GM18870 (cell line): ENCODE measurements around the gene KIF25.
"Not testable (repeated sequence)": the region's sequence is repeated elsewhere in the genome, so short reads cannot be mapped to it uniquely, and the experiment has no call there.

Source experiments
- ATAC-seq: cut with Tn5 transposase; IDR thresholded peaks from one replicate; pipeline ENCODE4 v1.9.1; 2021; ENCODE audit warnings: moderate library complexity; ENCODE audit not compliant: unreplicated experiment

The KIF25 gene

DNA sequence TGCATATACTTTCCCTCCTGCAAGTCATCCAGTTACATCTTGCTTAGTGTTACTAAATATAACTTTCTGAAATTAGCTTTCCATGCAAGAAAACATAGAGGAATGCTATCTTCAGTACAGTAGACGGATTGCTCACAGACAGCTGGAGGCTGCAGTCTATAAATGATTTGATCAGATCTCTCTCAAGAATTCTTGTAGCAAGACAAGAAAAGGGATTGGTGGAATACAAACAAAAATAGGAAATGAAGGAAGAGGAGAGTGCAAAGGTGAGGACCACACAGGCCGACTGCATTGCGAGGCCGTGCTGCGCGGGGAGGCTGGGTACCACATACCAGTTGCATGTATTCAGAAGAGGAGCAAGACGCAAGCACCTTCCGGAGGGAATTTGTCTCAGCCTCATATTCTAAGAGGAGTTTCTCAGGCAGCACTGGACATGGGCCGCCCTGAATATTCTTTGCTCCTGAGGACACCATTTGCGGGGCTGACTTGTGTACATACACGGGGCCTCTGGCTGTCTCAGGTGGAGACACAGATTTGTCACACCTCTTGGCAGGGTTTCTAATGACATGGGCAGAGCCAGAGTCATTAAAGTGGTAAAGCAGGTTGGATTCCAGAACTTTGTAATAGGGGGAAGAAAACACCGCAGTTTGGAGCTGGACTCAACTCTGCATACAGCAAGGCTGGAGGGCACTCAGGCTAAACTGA, 22.7 kb upstream of the KIF25 start:
- no peak for ATAC-seq

DNA sequence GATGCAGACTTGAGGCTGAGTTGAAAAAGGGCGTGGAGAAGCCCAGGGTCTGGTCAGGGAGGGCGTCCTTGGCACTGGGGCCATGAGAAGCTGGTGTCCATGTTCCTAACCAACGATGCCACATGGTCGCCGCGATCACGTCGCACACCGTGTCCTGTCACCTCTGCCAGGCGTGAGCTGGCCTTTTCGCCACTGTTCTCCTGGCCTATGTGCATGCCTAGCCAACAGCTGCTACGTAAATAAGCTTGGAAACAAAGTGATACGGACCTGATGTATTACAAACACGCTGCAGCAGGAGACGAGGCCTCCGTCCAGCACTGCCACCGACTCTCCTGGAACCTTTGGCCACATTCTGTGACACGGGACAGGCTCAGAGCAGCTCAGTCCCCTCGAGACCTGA, 22.0 kb upstream of the KIF25 start:
- ATAC-seq = no peak

DNA sequence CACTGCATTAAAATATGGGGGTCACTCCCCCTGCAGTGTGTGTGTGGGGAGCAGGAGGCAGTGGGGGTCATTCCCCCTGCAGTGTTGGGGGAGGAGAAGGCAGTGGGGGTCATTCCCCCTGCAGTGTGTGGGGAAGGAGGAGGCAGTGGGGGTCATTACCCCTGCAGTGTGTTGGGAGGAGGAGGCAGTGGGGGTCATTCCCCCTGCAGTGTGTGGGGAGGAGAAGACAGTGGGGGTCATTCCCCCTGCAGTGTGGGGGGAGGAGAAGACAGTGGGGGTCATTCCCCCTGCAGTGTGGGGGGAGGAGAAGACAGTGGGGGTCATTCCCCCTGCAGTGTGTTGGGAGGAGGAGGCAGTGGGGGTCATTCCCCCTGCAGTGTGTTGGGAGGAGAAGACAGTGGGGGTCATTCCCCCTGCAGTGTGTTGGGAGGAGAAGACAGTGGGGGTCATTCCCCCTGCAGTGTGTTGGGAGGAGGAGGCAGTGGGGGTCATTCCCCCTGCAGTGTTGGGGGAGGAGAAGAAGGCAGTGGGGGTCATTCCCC, 21.3 kb upstream of the KIF25 start:
- not testable (repeated sequence) for ATAC-seq

DNA sequence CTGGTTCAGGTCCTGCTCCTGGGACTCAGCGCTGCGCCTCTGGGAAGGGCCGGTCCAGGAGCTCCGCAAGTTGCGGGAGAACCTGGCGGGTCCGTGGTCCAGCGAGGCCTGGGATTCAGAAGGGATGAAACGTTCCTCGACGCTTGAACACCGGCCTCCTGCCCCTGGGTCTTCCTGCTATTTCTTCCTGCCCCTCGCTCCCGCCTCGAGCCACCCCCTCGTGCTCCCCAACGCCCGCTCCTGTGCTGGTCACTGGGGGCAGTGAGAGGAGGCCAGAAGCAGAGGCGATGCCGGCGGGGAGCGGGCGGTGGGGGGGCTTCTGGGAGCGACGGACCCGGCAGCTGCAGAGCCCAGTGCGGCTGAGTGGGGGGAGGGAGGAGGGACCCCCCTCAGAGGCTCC, 20.8 kb upstream of the KIF25 start:
- no peak for ATAC-seq

DNA sequence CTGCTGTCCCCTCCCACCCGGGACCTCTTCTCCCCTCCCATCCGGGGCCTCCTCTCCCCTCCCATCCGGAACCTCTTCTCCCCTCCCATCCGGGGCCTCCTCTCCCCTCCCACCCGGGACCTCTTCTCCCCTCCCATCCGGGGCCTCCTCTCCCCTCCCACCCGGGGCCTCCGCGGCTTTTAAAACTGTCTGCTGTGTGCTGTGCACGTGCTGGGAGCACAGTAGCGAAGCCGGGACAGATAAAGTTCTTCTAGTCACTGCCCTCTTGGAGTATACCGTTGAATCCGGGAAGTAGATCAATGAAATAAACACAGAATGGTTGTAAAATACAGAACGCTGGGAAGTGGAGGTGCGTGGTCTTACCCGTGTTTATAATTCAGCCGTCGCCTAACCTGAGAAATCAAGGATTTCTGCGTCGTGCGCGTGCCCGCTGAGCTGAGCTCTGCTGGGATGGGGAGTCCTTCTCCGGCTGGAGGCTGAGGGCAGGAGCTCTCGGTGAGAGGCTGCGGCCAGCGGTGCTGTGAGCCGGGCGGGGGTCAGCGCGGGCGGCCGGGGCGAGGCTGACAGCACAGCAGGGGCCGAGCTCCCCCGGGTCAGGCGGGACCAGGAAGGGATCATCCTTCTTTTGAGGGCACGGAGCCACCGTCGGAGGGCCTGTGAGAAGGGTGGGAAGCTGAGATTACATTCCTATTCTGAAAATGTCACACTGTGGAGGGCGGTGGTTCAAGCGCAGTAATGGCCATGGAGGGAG, 19.6 kb upstream of the KIF25 start:
- no peak for ATAC-seq

DNA sequence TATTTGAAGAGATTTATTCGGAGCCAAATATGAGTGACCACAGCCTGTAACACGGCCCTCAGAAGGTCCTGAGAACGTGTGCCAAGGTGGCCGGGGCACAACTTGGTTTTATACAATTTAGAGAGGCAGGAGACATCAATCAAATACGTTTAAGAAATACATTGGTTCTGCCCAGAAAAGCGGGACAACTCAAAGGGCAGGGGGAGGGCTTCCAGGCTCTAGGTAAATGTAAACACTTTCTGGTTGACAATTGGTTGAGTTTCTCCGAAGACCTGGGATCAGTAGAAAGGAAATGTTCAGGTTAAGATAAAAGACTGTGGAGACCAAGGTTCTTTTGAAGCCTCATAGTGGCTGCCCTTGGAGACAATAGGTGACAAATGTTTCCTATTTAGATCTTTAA, 18.9 kb upstream of the KIF25 start:
- no peak for ATAC-seq

DNA sequence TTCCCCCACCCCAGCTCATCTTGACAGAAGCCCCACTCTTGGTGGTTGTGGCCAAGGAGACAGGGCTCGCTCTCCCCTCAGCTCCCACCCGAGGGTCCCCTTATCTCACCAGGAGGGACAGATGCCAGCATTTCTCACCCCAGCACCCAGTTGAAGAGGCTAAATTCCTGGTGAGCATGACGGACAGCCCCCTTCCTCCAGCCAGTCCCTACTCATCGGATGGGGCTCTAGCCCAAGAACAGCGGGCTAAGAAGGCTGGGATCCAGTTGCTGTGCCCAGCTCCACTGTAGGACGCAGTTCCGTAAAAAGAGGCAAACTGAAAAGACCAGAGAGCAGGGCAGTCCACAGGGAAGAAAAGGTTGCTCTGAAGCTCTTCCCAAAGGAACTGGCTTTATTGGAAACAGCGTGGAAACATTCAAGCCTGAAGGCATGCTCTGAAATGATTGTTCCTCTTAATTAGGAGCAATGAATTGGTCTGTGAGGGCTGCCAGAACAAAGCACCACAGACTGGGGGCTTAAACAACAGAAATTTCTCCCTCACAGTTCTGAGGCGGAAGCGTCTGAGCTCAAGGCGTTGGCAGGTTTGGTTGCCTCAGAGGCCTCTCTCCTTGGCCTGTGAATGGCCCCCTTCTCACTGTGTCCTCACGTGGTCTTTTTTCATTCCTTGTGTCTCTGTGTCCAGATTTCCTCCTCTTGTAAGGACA, 17.9 kb upstream of the KIF25 start:
- ATAC-seq = no peak

DNA sequence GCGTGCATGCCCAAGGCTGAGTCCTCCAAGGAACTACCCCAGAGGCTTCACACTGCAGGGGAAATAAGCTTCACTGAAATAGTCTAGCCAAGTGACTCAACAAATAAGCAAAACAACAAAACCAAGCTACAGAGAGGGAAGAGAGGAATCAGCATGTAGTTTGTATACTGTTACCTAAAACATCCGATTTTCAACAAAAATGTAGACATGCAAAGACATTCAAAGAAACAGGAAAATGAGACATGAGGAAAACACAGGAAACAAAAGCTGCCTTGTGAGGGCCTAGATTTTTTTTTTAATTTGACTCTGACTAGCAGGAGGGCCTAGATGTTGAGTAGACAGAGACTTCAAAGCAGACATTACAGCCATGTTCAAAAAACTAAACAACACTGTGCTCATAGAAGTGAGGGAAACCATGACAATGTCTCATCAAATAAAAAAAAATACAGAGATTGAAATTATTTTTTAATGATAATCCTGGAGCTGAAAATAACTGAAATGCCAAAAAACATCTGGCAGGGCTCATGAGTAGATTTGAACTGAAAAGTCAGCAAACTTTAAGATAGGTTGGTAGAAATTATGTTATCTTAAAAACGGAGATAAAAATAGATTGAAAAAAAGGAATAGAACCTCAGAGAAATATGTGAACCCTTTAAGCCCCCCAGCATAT, 16.4 kb upstream of the KIF25 start:
- ATAC-seq = no peak

DNA sequence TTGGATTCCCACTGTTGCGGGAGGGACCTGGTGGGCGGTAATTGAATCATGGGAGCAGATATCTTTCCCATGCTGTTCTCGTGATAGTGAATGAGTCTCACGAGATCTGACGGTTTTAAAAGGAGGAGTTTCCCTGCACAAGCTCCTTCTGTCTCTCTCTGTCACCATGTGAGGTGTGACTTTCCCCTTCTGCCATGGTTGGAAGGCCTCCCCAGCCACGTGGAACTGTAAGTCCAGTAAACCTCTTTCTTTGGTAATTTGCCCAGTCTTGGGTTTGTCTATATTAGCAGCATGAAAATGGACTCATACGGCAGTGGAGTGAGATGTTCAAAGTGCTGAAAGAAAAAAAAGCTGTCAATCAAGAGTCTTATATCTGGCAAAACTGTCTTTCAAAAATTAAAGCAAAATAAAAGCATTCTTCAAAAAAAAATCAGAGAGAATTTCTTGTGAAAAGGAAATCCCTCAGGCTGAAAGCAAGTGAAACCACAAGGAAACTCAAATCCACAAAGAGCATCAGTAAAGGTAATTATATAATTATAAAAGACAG, 15.5 kb upstream of the KIF25 start:
- no peak for ATAC-seq

DNA sequence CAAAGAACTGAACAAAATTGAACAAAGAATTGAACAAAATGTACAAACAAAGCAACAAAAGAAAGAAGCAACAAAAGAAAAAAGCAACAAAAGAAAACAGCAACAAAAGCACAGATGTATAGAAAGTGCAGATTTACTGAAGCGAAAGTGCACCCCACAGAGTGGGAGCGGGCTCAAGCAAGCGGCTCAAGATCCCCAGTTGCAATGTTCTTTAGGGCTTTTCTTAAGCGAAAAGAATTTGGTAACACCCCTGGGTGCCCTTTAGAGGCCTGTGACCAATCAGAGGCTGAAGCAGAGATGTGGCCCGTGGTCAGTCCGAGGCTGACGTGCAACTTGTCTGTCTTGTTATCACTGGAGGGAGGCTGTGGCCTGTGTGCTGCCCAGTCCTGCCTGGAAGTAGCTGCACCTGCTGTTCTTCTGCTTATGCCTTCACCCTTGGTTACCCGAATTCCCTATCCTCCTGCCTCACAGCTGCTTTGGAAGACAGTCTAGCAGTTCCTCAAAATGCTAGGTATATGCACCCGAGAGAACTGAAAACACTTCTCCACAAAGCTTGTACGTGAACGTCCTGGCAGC, 13.2 kb upstream of the KIF25 start:
- no peak for ATAC-seq

DNA sequence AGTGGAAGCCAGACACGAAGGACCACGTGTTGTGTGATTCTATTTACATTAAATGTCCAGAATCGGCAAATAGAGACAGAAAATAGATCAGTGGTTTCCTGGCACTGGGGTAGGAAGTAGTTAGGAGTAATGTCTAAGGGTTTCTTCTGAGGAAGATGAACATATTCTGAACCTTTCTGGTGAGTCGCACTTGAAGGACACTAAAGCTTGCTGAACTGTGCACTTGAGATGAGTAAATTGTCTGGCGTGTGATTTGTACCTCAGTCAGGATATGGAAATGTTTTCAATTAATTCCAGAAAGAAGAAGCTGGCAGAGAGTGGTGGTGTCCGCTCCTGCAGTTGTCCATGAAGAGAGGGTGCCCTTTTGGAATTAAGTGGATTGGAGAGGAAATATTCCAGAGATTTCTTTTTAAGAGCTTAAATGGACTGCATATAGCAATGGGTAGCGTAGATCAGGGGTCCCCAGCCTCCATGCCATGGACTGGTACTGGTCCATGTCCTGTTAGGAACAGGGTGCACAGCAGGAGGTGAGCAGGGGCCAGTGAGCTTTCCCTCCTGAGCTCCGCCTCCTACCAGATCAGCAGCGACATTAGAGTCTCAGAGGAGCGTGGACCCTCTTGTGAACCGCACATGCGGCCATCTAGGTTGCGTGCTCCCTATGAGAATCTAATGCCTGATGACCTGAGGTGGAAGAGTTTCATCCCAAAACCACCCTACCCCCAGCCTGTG, 12.4 kb upstream of the KIF25 start:
- no peak for ATAC-seq

DNA sequence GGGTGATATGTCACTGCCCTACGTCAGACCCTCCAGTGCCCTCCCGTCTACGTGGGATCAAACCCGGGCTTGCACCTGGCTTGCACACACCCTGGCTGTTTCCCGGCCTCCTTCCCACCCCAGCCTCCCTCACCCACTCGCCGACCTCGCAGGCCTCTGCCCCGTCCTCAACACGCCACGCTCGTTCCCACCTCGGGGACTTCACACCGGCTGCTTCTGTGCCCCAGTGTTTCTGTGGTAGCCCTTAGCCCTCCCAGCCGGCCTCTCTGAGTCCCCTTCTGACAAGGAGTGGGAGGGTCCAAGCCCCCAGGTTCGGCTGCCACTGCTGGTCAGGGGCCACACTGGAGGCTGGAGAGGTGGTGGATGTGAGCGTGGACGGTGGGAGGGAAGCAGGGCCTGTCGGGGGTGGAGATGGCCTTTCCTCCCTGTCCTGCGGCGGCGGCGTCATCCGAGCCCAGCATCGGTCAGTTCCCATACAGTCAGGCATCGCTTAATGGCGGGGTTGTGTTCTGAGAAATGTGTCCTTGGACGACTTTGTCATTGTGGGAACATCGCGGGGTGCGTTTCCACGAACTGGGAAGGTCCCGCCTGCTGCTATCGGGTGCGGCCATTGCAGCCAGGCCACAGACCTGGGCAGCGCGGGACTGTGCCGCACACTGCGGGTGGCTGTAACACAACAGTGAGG, 11.4 kb upstream of the KIF25 start:
- no peak for ATAC-seq

DNA sequence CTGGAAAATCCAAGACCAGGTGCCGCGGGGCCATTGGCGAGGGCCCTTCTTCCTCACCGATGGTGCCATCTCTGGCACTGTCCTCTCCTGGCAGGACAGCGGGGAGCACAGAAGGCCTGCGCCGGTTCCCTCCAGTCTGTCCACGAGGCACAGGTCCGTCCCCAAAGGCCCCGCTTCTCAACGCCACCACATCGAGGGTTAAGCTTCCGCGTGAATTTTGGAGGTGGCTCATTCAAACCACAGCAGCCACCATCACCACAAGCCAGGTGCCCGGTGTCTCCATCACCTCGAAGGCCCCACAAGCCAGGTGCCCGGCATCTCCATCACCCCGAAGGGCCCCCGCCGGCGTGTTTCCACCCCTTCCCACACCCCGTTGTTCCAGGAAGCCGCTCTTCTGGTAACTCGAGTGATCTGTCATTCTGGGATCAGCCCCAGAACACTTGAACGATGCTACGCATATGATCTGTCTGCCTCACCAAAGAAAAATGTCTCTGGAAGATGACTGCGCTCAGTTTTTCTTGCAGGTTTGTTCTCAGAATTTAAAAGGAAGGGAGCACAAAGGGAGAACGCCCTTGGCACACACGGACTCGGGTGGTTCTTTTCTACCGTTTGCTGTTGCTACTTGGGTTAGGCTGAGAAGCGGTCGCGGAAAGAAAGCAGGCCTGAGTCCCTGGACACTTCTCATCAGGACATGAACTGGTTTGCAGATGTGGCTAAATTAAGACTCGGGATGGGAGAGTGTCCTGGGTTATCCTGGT, 9.9 kb upstream of the KIF25 start:
- ATAC-seq = no peak

DNA sequence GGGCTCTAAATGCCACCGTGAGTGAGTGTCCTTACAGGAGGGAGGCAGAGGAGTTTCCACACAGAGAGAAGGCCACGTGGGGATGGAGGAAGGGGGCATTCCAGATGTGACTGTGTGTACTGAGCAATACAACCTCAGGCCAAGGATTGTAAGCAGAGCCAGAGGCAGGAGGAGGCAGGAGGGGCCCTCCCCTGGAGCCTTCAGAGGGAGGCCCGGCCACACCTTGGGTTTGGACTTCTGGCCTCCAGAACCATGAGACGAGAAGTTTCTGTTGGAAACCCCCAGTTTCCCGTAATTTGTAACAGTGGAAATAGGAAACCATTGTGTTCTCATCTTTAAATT, 9.3 kb upstream of the KIF25 start:
- no peak for ATAC-seq

DNA sequence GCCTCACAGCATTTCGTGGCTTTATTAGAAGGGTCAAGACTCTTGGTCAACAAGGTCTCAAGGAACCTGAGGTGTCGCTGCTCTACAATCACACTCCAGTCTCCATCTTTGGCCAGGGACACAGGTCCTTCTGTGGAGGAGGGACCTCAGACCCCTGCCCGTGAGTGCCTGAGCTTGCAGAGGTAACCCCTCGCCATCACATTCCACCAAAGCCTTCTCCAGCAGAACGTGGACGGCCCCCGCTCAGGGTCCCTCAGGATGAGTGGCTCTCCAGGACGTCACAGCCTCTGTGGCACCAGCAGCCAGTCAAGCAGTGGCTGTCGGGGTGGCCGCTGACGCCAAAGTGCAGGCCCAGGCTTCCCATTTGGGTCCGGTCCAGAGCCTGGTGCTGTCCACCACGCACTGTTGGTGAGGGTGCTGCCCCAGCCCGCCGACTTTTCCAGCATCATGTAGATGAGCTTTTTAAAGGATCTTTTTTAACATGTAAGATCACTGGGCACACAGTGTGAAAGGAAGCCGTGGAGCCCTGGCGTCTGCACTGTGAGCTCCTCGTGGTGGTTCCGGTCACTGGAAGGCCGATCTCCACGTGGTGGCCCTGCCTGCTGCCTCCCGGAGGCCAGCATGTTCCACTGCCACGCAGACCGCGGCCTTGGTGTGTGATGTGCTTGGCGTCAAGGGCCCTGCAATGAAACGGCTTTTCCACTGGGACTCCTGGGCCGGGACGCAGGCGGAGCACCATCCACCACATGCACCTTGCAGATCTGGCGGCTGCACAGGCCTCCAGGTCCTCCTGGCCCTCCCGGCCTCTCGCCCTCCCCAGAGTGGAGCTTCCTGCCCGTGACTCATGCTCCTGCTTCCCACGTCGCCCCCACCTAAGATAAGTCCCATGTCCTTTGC, 8.3 kb upstream of the KIF25 start:
- ATAC-seq = no peak

DNA sequence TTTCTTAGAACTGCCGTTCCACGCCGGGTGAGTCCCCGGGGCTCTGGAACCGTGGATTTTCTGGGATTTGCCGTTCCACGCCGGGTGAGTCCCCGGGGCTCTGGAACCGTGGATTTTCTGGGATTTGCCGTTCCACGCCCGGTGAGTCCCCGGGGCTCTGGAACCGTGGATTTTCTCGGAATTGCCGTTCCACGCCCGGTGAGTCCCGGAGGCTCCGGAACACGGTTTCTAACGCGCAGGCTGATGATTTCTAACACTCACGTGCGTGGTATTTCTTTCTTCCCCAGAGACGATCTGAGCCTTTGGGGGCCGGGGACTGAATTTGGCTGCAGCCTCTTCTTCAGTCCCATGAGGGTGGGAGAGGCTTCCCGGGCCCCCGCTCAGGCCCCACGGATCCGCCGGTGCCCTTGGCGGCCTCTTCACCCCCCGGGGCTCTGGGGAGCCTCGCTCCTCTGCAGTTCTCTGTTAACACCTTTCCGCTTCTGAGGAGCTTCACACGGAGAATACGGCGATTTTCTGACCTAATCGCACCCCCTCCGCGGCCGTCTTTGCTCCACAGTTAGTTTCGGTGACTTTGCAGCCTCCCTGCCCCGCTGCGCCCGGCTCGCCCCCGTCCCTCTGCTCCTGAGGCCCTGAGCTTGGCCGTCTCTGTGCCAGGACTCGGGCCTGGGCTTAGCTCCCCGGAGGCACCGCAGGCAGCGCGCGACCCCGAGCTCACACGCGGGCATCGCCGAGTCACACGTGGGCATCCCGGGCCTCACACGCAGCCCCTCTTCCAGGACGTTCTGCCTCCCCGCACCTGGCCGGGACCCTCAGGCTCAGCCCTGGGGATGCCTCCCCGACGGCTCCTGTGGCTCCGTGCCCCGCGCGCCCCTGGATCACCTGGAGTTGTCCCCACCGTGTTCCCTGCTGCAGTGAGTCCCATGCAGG, 7.2 kb upstream of the KIF25 start:
- ATAC-seq = no peak

DNA sequence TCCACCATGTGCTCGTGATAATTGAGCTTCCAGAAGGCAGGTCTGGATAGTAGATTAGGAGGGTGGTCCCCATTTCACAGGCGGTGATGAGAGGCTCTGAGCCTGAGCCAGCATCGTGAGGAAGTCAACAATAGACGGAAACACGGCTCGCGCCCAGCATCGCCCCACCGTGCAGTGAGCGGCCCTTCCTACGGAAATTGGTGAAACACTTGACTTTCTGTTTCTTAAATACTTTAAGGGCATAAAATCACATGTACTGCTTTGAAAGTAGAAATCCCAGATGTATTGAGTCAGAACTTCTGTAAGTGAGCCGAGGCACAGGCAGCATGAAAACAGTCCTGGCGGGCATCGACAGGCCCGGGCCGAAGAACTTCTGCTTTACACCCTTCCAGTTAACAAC, 4.3 kb upstream of the KIF25 start:
- no peak for ATAC-seq
